WTC11 (cell line): ENCODE data around the gene PDZD11.

Source experiments
- CREB1 ChIP-seq: sonication (generic); formaldehyde crosslinking; IDR thresholded peaks from 2 replicates; pipeline ENCODE4 v1.8.0; 2023; ENCODE audit warnings: mild to moderate bottlenecking, missing genetic modification reagents
- CTCF ChIP-seq: fragments of 200-600 bp; IDR thresholded peaks from 2 replicates; pipeline ENCODE4 v1.8.0; 2022; ENCODE audit warnings: antibody characterized with exemption
- FOXP1 ChIP-seq: sonication (generic); formaldehyde crosslinking; IDR thresholded peaks from 2 replicates; pipeline ENCODE4 v1.8.0; 2022; ENCODE audit warnings: missing genetic modification reagents, mild to moderate bottlenecking, moderate library complexity, borderline replicate concordance
- SP1 ChIP-seq: sonication (generic); formaldehyde crosslinking; conservative IDR thresholded peaks from 2 replicates; pipeline ENCODE4 v1.8.1; 2022; ENCODE audit warnings: missing genetic modification reagents
- ZNF416 ChIP-seq: fragments of 250-450 bp; sonication (Bioruptor Pico); IDR thresholded peaks from 2 replicates; pipeline ENCODE4 v1.9.0; 2021; ENCODE audit warnings: mild to moderate bottlenecking, inconsistent platforms

GRCh38 chrX:70247252-70247651 lies 42.5 kb downstream of the PDZD11 start:
- TF ChIP-seq CTCF (no peak), FOXP1 (CRISPR knock-in tag) (no peak), CREB1 (CRISPR knock-in tag) (no peak), ZNF416 (CRISPR knock-in tag) (no peak), SP1 (CRISPR knock-in tag) (no peak)
